ENCODE data around the gene KCNT1.

DNA sequence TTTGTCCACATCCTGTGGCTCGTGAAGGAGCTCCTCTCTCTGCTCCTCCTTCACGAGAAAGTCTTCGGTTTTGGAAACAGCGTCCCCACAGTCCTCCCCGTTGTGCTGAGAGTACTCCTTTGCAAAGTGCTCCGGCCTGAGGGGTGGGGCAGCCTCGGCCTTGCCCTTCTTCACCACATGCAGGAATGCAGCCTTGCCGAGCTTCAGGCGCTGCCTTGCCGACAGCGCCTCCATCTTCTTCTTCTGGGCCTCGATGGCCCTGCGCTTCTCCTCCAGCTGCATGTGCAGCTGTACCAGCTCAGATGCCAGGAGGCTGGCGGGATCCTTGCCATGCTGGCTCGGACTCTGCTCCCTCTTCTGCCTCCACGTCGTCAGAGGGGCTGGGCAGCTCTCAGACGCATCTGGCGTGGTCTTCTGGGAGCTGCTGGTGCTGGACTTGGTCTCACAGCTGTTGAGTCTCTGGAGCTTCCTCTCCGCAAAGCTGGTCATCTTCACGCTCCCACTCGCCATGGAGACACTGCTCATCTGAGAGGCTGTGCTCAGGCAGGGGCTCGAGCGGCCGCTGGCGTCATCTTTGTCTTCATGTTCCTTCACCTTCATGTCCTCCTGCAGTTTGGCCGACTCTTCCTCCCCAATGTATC, 119.9 kb downstream of the KCNT1 start:
- TF ChIP-seq EZH2 (IDR thresholded peaks at IDR 0.05; ENCODE audit: low read length), result no peak
- TF ChIP-seq, protein P1, sequence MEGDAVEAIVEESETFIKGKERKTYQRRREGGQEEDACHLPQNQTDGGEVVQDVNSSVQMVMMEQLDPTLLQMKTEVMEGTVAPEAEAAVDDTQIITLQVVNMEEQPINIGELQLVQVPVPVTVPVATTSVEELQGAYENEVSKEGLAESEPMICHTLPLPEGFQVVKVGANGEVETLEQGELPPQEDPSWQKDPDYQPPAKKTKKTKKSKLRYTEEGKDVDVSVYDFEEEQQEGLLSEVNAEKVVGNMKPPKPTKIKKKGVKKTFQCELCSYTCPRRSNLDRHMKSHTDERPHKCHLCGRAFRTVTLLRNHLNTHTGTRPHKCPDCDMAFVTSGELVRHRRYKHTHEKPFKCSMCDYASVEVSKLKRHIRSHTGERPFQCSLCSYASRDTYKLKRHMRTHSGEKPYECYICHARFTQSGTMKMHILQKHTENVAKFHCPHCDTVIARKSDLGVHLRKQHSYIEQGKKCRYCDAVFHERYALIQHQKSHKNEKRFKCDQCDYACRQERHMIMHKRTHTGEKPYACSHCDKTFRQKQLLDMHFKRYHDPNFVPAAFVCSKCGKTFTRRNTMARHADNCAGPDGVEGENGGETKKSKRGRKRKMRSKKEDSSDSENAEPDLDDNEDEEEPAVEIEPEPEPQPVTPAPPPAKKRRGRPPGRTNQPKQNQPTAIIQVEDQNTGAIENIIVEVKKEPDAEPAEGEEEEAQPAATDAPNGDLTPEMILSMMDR (optimal IDR thresholded peaks at IDR 0.05 in 1 of 3, IDR thresholded peaks at IDR 0.05 in 1 of 3, conservative IDR thresholded peaks at IDR 0.05 in 1 of 3; ENCODE audit: extremely low read depth in 1 of 3, insufficient read depth in 2 of 3, low read length in 3 of 3), result no peak

Measured in keratinocyte (primary cell).